Measurements from ENCODE around the gene LCMT1. TPM values are rescaled to one million over a fixed set of nuclear protein-coding genes. Genes with fewer than 3 reads are reported as not detected.

Gene LCMT1
- total RNA-seq, 1 experiment from 2014 or later: 46.8 TPM

GRCh38 chr16:25064937-25065336 is 46.6 kb upstream of the LCMT1 start:
- Mint-ChIP-seq H3K36me3 (ENCODE audit: insufficient read depth, unreplicated experiment) (peaks cover 13% of the 10 kb centered on the region), H3K27ac (ENCODE audit: unreplicated experiment) (no peak overlapping the region), H3K9me3 (ENCODE audit: low read depth, unreplicated experiment) (no peaks in the 10 kb centered on the region), H3K4me1 (ENCODE audit: low read depth, unreplicated experiment) (peaks cover 11% of the 10 kb centered on the region), H3K4me3 (ENCODE audit: low read depth, unreplicated experiment) (no peak overlapping the region), H3K27me3 (ENCODE audit: unreplicated experiment) (no peaks in the 10 kb centered on the region)
- TF ChIP-seq, protein P1, sequence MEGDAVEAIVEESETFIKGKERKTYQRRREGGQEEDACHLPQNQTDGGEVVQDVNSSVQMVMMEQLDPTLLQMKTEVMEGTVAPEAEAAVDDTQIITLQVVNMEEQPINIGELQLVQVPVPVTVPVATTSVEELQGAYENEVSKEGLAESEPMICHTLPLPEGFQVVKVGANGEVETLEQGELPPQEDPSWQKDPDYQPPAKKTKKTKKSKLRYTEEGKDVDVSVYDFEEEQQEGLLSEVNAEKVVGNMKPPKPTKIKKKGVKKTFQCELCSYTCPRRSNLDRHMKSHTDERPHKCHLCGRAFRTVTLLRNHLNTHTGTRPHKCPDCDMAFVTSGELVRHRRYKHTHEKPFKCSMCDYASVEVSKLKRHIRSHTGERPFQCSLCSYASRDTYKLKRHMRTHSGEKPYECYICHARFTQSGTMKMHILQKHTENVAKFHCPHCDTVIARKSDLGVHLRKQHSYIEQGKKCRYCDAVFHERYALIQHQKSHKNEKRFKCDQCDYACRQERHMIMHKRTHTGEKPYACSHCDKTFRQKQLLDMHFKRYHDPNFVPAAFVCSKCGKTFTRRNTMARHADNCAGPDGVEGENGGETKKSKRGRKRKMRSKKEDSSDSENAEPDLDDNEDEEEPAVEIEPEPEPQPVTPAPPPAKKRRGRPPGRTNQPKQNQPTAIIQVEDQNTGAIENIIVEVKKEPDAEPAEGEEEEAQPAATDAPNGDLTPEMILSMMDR (IDR thresholded peaks at IDR 0.05; ENCODE audit: unreplicated experiment): no peak
- DNase-seq: no peak
- CTCF ChIA-PET: interaction anchor here (0.9 kb wide), 1 partner anchor 160 kb away, joined by 5 read pairs; no protein-coding TSS in a partner anchor
- intact Hi-C loops (cut with micrococcal nuclease; ENCODE audit: unreplicated experiment): no loop called here
- no TSS peak for BruUV-seq (replicated peaks)

DNA sequence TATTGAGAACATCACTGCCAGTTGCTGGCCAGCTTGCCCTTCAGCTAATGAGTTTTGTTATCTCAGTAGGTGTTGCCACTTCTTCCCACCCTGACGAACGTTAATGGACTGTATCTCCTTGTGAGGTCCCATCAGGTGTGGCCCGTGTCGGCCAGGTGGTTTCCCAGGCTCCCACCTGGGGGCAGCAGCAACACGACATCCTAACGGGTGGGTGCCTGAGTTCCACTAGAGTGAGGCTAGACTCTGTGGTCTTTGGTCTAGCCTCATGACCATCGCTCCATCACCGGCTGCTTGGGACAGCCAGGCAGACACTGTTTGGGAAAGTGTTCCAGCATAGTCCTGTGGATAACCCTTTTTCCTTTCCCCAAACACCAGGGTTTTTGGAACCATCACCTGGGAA is 45.6 kb upstream of the LCMT1 start:
- CTCF ChIA-PET: no interaction called here
- H3K4me3 Mint-ChIP-seq (ENCODE audit: low read depth, unreplicated experiment): no peak overlapping the region
- intact Hi-C loops (cut with micrococcal nuclease; ENCODE audit: unreplicated experiment): no loop called here
- peaks cover 13% of the 10 kb centered on the region for H3K36me3 Mint-ChIP-seq (ENCODE audit: insufficient read depth, unreplicated experiment)
- no peaks in the 10 kb centered on the region for H3K9me3 Mint-ChIP-seq (ENCODE audit: low read depth, unreplicated experiment)
- no peaks in the 10 kb centered on the region for H3K27me3 Mint-ChIP-seq (ENCODE audit: unreplicated experiment)
- DNase-seq: no peak
- TF ChIP-seq, protein P1 (IDR thresholded peaks at IDR 0.05; ENCODE audit: unreplicated experiment): no peak
- no peak overlapping the region for H3K27ac Mint-ChIP-seq (ENCODE audit: unreplicated experiment)
- no TSS peak for BruUV-seq (replicated peaks)
- peaks cover 11% of the 10 kb centered on the region for H3K4me1 Mint-ChIP-seq (ENCODE audit: low read depth, unreplicated experiment)

DNA sequence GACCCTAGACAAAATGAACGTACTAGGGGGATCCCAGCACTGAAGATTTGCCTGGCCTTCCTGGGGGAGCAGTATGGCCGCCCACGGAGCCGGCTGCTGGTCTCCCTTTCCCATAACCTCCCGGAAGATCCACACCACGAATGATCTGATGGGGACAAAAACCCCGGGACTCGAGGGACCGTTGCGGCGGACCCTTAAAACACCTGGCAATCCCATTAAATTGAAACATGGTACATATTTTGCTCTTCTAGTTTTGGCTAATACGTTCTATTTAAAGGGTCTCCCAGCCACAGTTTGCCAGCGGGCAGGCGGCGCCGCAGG is 45.2 kb upstream of the LCMT1 start:
- H3K9me3 Mint-ChIP-seq (ENCODE audit: low read depth, unreplicated experiment): no peaks in the 10 kb centered on the region
- CTCF ChIA-PET: interaction anchor here (1.3 kb wide), 1 partner anchor 18 kb away, joined by 4 read pairs; no protein-coding TSS in a partner anchor
- no TSS peak for BruUV-seq (replicated peaks)
- H3K4me3 Mint-ChIP-seq (ENCODE audit: low read depth, unreplicated experiment): peak overlapping the region; percentile 89
- H3K36me3 Mint-ChIP-seq (ENCODE audit: insufficient read depth, unreplicated experiment): peaks cover 13% of the 10 kb centered on the region
- no peak for DNase-seq
- TF ChIP-seq, protein P1 (IDR thresholded peaks at IDR 0.05; ENCODE audit: unreplicated experiment): no peak
- peaks cover 11% of the 10 kb centered on the region for H3K4me1 Mint-ChIP-seq (ENCODE audit: low read depth, unreplicated experiment)
- H3K27me3 Mint-ChIP-seq (ENCODE audit: unreplicated experiment): no peaks in the 10 kb centered on the region
- peak overlapping the region; percentile 63 for H3K27ac Mint-ChIP-seq (ENCODE audit: unreplicated experiment)
- intact Hi-C loops (cut with micrococcal nuclease; ENCODE audit: unreplicated experiment): no loop called here

DNA sequence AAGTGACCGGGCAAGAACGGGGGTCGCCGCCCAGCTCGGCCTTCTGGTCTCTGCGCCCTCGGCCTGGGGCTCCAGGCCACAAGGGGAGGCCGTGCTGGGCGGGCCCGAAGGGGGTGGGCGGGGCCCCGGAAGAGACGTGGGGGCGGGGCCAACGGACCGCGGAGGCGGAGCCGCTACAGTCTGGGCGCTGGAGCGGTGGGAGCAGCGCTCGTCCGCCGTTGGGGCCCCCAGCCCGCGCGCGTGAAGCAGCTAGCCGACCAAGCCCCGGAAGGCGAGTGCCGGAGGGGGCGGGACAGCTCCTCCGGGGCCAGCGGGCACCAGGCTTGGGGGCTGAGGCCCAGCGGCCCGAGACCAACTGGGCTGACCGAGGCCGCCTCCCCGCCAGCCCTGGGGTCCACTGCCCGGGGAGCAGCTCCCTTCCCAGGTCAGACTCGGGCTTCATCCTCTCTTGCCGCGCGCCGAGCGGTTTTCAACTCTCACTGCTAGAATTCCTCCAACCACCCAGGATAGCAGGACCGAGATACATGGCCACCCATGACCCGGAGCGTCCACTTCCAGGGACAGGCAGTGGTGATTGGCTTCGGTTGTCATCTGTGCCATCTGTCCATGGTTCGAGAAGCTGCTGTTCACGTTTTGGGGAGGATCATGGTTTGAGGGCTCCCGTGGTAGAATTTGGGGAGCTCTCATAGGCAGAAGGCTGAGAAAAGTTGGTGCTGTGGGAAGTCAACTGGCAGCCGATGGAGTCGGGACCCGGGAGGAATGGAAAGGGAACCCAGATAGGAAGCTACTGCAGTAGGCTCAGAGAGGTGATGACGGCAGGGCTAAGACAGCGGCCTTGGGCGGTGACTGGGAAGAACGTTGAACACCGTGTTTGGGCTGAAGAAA is 44.6 kb upstream of the LCMT1 start:
- intact Hi-C loops (cut with micrococcal nuclease; ENCODE audit: unreplicated experiment): no loop called here
- CTCF ChIA-PET: interaction anchor here (0.6 to 1.3 kb wide), 2 partner anchors 18 to 46 kb away, joined by 3 to 4 read pairs; no protein-coding TSS in a partner anchor
- H3K9me3 Mint-ChIP-seq (ENCODE audit: low read depth, unreplicated experiment): no peaks in the 10 kb centered on the region
- H3K4me1 Mint-ChIP-seq (ENCODE audit: low read depth, unreplicated experiment): peaks cover 11% of the 10 kb centered on the region
- H3K4me3 Mint-ChIP-seq (ENCODE audit: low read depth, unreplicated experiment): peak overlapping the region; percentile 89
- peaks cover 13% of the 10 kb centered on the region for H3K36me3 Mint-ChIP-seq (ENCODE audit: insufficient read depth, unreplicated experiment)
- DNase-seq: peak; percentile 89
- no peaks in the 10 kb centered on the region for H3K27me3 Mint-ChIP-seq (ENCODE audit: unreplicated experiment)
- peak overlapping the region; percentile 63 for H3K27ac Mint-ChIP-seq (ENCODE audit: unreplicated experiment)
- TF ChIP-seq, protein P1 (IDR thresholded peaks at IDR 0.05; ENCODE audit: unreplicated experiment): no peak
- BruUV-seq (replicated peaks): no TSS peak

Data from Calu3 (cell line).